Measurements from ENCODE around the gene IGFBP1.
"Not testable (repeated sequence)": the region's sequence is repeated elsewhere in the genome, so short reads cannot be mapped to it uniquely, and the experiment has no call there.

The IGFBP1 gene

GRCh38 chr7:45888185-45888992 lies at the start of gene IGFBP1:
Gene IGFBP1 (plus strand): TSS chr7:45888488. CDS start chr7:45888653, 165 bp downstream.
- no peak for DNase-seq (ENCODE audit: low read depth)

GRCh38 chr7:45838852-45839251 lies 49.4 kb upstream of the IGFBP1 start:
- not testable (repeated sequence) for DNase-seq (ENCODE audit: low read depth)

- not testable (repeated sequence) for DNase-seq (ENCODE audit: low read depth)
These were observed 46.2 kb upstream of the IGFBP1 start for GRCh38 chr7:45841926-45842717.

- DNase-seq (ENCODE audit: low read depth): not testable (repeated sequence)
These were observed 41.8 kb upstream of the IGFBP1 start for GRCh38 chr7:45846536-45846935.

GRCh38 chr7:45848734-45849133 lies 39.6 kb upstream of the IGFBP1 start:
- DNase-seq (ENCODE audit: low read depth): not testable (repeated sequence)

GRCh38 chr7:45852984-45853383 lies 35.3 kb upstream of the IGFBP1 start:
- not testable (repeated sequence) for DNase-seq (ENCODE audit: low read depth)

GRCh38 chr7:45853491-45853890 lies 34.8 kb upstream of the IGFBP1 start:
- not testable (repeated sequence) for DNase-seq (ENCODE audit: low read depth)

- DNase-seq (ENCODE audit: low read depth): not testable (repeated sequence)
These were observed 32.6 kb upstream of the IGFBP1 start for GRCh38 chr7:45855680-45856079.

- DNase-seq (ENCODE audit: low read depth): not testable (repeated sequence)
These were observed 31.4 kb upstream of the IGFBP1 start for GRCh38 chr7:45856888-45857287.

- no peak for DNase-seq (ENCODE audit: low read depth)
These were observed 24.6 kb upstream of the IGFBP1 start for GRCh38 chr7:45863715-45864114.

GRCh38 chr7:45865594-45866410 lies 22.5 kb upstream of the IGFBP1 start:
- DNase-seq (ENCODE audit: low read depth): no peak

GRCh38 chr7:45867471-45867870 lies 20.8 kb upstream of the IGFBP1 start:
- no peak for DNase-seq (ENCODE audit: low read depth)

GRCh38 chr7:45869426-45869825 lies 18.9 kb upstream of the IGFBP1 start:
- DNase-seq (ENCODE audit: low read depth): no peak

- no peak for DNase-seq (ENCODE audit: low read depth)
These were observed 15.9 kb upstream of the IGFBP1 start for GRCh38 chr7:45872116-45873034.

- no peak for DNase-seq (ENCODE audit: low read depth)
These were observed 15.3 kb upstream of the IGFBP1 start, which contains the start of gene CCDC201 for GRCh38 chr7:45873035-45873354. Gene CCDC201 (minus strand): TSS chr7:45873082. CDS start chr7:45873007, 75 bp downstream.

- DNase-seq (ENCODE audit: low read depth): no peak
These were observed 14.9 kb upstream of the IGFBP1 start for GRCh38 chr7:45873355-45873754.

GRCh38 chr7:45874408-45875131 lies 13.7 kb upstream of the IGFBP1 start:
- DNase-seq (ENCODE audit: low read depth): no peak

- DNase-seq (ENCODE audit: low read depth): no peak
These were observed 11.8 kb upstream of the IGFBP1 start for GRCh38 chr7:45876519-45876918.

- DNase-seq (ENCODE audit: low read depth): no peak
These were observed 9.7 kb upstream of the IGFBP1 start for GRCh38 chr7:45878457-45879144.

- DNase-seq (ENCODE audit: low read depth): no peak
These were observed 7.8 kb upstream of the IGFBP1 start for GRCh38 chr7:45880433-45880860.
